Gastroesophageal sphincter (tissue), 2 donors: ENCODE data around the gene SLC2A1.

ENCODE experiments used
- EP300 ChIP-seq: sonication (generic); formaldehyde crosslinking; IDR thresholded peaks from one replicate; pipeline ENCODE4 v1.6.1; 2017; ENCODE audit warnings: antibody characterized with exemption, mild to moderate bottlenecking
- POLR2A ChIP-seq, 2 donors: fragments of 450-650 bp; IDR thresholded peaks; one replicate each; pipeline ENCODE4 v1.6.1; 2017; ENCODE audit warnings: antibody characterized with exemption in 2 of 2, mild to moderate bottlenecking in 2 of 2, moderate library complexity in 1 of 2

GRCh38 chr1:42889264-42889663 is 69.4 kb downstream of the SLC2A1 start:
- no peak for TF ChIP-seq POLR2A (IDR thresholded peaks at IDR 0.05)
- no peak for TF ChIP-seq EP300
